SK-N-SH (cell line): ENCODE results near the gene DIRAS2.

Source experiments
- CHD2 ChIP-seq: fragments of 150-350 bp; IDR thresholded peaks from 2 replicates; pipeline ENCODE4 v1.6.1; 2018; ENCODE audit warnings: low read length; ENCODE audit not compliant: partially characterized antibody
- GABPA ChIP-seq: IDR thresholded peaks from 2 replicates; pipeline ENCODE4 v1.4.0; 2012; ENCODE audit warnings: low read depth, mild to moderate bottlenecking
- JUND ChIP-seq: IDR thresholded peaks from 2 replicates; pipeline ENCODE4 v1.4.0; 2012
- MAX ChIP-seq: IDR thresholded peaks from 2 replicates; pipeline ENCODE4 v1.4.0; 2012; ENCODE audit warnings: low read depth
- RAD21 ChIP-seq: IDR thresholded peaks from 2 replicates; pipeline ENCODE4 v1.6.1; 2012; ENCODE audit warnings: mild to moderate bottlenecking, low read length
- REST ChIP-seq: IDR thresholded peaks from 2 replicates; pipeline ENCODE4 v1.6.1; 2012; ENCODE audit warnings: mild to moderate bottlenecking, low read depth, low read length, moderate library complexity
- TAF1 ChIP-seq: IDR thresholded peaks from 2 replicates; pipeline ENCODE4 v1.6.1; 2012; ENCODE audit warnings: low read depth, mild to moderate bottlenecking, low read length, moderate library complexity, borderline replicate concordance
- TF ChIP-seq, protein P1 (sequence below): fragments of 200-600 bp; sonication (generic); IDR thresholded peaks from 2 replicates; pipeline ENCODE4 v1.6.1; 2017; ENCODE audit warnings: antibody characterized with exemption, mild to moderate bottlenecking, moderate library complexity
- TF ChIP-seq, protein P2 (sequence below): IDR thresholded peaks from 2 replicates; pipeline ENCODE4 v1.4.0; 2012; ENCODE audit warnings: low read depth, borderline replicate concordance

DNA sequence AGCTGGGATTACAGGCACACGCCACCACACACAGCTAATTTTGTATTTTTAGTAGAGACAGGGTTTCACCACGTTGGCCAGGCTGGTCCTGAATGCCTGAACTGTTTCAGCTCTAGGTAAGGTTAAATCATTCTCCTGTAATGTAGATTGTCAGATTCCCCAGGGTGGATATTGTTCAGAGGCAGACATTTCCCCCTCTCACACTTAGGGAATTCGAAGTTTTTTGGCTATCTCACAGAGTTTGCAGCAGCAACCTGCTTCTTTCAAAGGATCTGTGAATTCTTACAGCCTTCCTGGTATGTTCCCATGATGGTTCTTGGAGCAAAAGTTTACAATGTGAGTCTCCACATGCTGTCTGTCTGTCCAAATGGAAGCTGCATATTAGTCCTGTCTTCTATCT lies 15.6 kb upstream of the DIRAS2 start:
- TF ChIP-seq, protein P1, sequence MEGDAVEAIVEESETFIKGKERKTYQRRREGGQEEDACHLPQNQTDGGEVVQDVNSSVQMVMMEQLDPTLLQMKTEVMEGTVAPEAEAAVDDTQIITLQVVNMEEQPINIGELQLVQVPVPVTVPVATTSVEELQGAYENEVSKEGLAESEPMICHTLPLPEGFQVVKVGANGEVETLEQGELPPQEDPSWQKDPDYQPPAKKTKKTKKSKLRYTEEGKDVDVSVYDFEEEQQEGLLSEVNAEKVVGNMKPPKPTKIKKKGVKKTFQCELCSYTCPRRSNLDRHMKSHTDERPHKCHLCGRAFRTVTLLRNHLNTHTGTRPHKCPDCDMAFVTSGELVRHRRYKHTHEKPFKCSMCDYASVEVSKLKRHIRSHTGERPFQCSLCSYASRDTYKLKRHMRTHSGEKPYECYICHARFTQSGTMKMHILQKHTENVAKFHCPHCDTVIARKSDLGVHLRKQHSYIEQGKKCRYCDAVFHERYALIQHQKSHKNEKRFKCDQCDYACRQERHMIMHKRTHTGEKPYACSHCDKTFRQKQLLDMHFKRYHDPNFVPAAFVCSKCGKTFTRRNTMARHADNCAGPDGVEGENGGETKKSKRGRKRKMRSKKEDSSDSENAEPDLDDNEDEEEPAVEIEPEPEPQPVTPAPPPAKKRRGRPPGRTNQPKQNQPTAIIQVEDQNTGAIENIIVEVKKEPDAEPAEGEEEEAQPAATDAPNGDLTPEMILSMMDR: no peak
- TF ChIP-seq MAX: no peak
- TF ChIP-seq RAD21: no peak
- no peak for TF ChIP-seq JUND
- TF ChIP-seq GABPA: no peak
- no peak for TF ChIP-seq REST
- TF ChIP-seq CHD2: no peak
- no peak for TF ChIP-seq TAF1
- TF ChIP-seq, protein P2, sequence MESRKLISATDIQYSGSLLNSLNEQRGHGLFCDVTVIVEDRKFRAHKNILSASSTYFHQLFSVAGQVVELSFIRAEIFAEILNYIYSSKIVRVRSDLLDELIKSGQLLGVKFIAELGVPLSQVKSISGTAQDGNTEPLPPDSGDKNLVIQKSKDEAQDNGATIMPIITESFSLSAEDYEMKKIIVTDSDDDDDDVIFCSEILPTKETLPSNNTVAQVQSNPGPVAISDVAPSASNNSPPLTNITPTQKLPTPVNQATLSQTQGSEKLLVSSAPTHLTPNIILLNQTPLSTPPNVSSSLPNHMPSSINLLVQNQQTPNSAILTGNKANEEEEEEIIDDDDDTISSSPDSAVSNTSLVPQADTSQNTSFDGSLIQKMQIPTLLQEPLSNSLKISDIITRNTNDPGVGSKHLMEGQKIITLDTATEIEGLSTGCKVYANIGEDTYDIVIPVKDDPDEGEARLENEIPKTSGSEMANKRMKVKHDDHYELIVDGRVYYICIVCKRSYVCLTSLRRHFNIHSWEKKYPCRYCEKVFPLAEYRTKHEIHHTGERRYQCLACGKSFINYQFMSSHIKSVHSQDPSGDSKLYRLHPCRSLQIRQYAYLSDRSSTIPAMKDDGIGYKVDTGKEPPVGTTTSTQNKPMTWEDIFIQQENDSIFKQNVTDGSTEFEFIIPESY: no peak
